Breast epithelium (tissue), 3 donors: ENCODE results near the gene WWC2.

Experiments used
- CTCF ChIP-seq, 3 donors: fragments of 450-650 bp; IDR thresholded peaks; one replicate each; pipeline ENCODE4 v1.5.1; 2016 to 2017; ENCODE audit warnings: antibody characterized with exemption in 3 of 3, mild to moderate bottlenecking in 3 of 3, moderate library complexity in 3 of 3
- POLR2A ChIP-seq: fragments of 450-650 bp; IDR thresholded peaks from one replicate; pipeline ENCODE4 v1.6.1; 2016; ENCODE audit warnings: antibody characterized with exemption, mild to moderate bottlenecking, moderate library complexity
- POLR2AphosphoS5 ChIP-seq, 3 donors: sonication (generic); formaldehyde crosslinking; IDR thresholded peaks; one replicate each; pipeline ENCODE4 v1.6.1; 2017; ENCODE audit warnings: antibody characterized with exemption in 3 of 3

GRCh38 chr4:183163135-183163534, 64.1 kb downstream of the WWC2 start:
- TF ChIP-seq CTCF (IDR thresholded peaks at IDR 0.05) (no peak), POLR2A (no peak), POLR2AphosphoS5 (IDR thresholded peaks at IDR 0.05) (no peak)
